ENCODE measurements around the gene MSMB. TPM values are rescaled to one million over a fixed set of nuclear protein-coding genes. Genes with fewer than 3 reads are reported as not detected.

MSMB gene
- total RNA-seq, 1 donor from 2014 or later = 5.6 TPM

DNA sequence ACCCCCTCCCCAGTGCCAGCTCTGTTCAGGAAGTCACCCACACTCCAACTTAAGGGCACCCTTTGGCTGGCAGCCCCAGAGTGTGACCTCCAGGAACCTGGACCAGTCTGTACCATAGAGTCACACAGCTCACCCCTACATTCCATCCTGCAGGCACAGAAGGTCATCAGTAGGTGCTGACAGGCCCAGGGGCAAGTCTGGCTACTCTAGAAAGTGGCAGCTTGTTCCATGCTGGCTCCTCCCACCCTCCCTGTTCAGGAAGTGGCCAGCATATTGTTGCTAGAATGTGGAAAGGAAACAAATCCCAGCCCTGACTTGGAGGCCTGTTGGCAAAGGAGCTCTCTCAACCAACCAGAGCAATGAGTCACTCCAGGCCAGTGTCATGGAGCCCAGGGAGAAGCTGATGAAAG, 12.5 kb downstream of the MSMB start:
- H3K27ac Mint-ChIP-seq = peak overlapping the region; percentile 67
- peaks cover 21% of the 10 kb centered on the region for H3K4me1 Mint-ChIP-seq (ENCODE audit: unreplicated experiment)
- TF ChIP-seq, protein P1, sequence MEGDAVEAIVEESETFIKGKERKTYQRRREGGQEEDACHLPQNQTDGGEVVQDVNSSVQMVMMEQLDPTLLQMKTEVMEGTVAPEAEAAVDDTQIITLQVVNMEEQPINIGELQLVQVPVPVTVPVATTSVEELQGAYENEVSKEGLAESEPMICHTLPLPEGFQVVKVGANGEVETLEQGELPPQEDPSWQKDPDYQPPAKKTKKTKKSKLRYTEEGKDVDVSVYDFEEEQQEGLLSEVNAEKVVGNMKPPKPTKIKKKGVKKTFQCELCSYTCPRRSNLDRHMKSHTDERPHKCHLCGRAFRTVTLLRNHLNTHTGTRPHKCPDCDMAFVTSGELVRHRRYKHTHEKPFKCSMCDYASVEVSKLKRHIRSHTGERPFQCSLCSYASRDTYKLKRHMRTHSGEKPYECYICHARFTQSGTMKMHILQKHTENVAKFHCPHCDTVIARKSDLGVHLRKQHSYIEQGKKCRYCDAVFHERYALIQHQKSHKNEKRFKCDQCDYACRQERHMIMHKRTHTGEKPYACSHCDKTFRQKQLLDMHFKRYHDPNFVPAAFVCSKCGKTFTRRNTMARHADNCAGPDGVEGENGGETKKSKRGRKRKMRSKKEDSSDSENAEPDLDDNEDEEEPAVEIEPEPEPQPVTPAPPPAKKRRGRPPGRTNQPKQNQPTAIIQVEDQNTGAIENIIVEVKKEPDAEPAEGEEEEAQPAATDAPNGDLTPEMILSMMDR (conservative IDR thresholded peaks at IDR 0.05) = no peak
- H3K4me3 Mint-ChIP-seq = no peak overlapping the region
- peaks cover 4% of the 10 kb centered on the region for H3K36me3 Mint-ChIP-seq
- no peaks in the 10 kb centered on the region for H3K27me3 Mint-ChIP-seq
- H3K9me3 Mint-ChIP-seq = peaks cover 3% of the 10 kb centered on the region
- DNase-seq (ENCODE audit: extremely low spot score, unreplicated experiment) = no peak

DNA sequence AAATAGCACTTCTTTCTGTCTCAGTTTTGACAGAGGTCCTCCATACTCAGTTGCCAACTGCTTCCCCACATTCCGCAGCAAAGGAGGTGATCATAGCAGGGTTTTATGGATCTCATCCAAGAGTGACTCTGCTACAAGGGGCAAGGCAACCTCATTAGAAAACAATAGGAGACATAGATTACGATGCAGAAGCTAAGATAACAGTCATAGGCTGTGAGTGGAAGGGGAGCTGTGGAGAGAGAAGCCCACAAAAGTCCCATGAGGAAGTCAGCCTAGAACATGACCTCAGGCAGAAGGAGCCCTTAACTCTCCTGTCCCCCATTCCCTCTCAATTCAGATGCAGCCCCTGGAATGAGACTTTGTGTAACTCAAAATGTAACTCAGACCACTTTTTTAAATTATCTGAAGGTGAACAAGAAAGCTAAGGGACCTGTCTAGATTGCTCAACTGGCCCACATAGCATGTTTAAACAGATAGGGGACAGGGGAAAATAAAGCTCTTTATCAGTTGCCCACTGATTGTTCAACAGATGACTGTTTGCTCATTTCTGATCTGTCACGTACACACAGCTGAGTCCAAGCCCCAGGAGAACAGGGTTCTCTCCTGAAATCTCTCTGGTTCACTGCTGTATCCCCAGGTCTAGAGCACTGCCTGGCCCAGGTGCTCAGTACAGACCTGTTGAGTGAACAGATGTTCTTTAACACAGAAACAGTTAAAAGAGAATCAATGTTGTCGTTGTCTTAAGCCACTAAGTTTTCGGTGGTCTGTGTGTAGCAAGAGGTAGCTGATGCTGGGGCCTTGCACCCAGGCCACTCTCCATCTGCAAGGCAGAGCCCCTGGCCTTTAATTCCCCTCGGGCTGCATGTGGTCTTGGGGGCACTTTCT, 14.2 kb downstream of the MSMB start:
- peak overlapping the region; percentile 61 for H3K27ac Mint-ChIP-seq
- peaks cover 8% of the 10 kb centered on the region for H3K36me3 Mint-ChIP-seq
- peaks cover 30% of the 10 kb centered on the region for H3K4me1 Mint-ChIP-seq (ENCODE audit: unreplicated experiment)
- H3K9me3 Mint-ChIP-seq = peaks cover 3% of the 10 kb centered on the region
- H3K27me3 Mint-ChIP-seq = no peaks in the 10 kb centered on the region
- no peak for DNase-seq (ENCODE audit: extremely low spot score, unreplicated experiment)
- peak overlapping the region; percentile 78 for H3K4me3 Mint-ChIP-seq
- TF ChIP-seq, protein P1 (conservative IDR thresholded peaks at IDR 0.05) = no peak

DNA sequence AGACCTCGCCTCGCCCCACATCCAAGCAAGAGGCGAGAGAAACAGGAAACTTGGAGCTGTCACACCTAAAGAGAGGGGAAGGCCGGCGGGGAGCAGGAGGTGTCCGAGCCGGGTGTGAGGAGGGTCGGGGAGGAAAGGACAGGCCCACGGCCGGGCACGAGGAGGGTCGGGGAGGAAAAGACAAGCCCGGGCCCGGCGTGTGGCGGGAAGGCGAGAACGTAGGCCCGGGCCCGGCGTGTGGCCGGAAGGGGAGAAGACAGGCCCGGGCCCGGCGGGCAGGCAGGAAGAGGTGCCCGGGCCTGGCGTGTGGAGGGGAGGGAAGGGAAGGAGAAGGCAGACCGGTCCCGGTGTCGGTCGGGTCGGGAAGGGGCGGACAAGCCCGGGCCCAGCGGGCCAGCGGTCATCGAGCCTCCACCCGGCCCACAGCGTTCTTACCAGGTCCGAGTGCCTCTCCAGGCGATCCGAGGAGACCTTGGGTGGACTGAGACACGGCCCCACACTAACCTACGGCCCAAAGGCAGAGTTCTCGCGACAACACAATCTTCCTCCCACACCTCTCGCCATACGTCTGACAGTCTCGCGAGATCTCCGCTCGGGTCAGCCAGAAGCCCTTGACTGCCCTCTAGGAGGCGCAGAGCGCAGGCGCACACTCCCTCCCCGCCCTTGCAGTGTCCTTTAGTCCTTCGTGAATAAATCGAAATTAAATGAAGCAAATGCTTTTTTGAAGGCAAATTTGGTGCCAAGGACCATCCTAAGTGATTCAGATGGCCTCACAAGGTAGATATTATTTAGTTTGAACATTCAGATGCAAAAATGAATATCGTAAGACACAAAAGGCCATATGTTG, 15.8 kb downstream of the MSMB start, which contains the start of gene NCOA4:
Gene NCOA4 (minus strand): TSS at position 533 of the 847 bp plus-strand sequence. CDS start 13,943 bp downstream, outside the sequence.
- peak within 1 kb of the TSS; percentile 93 for H3K4me3 Mint-ChIP-seq
- TF ChIP-seq, protein P1 (conservative IDR thresholded peaks at IDR 0.05) = peak; percentile 77
- peaks cover 8% of the 10 kb centered on the region for H3K36me3 Mint-ChIP-seq
- H3K27me3 Mint-ChIP-seq = no peaks in the 10 kb centered on the region
- H3K9me3 Mint-ChIP-seq = peaks cover 3% of the 10 kb centered on the region
- peaks cover 36% of the 10 kb centered on the region for H3K4me1 Mint-ChIP-seq (ENCODE audit: unreplicated experiment)
- peak within 1 kb of the TSS; percentile 96 for H3K27ac Mint-ChIP-seq
- peak; percentile 96 for DNase-seq (ENCODE audit: extremely low spot score, unreplicated experiment)

DNA sequence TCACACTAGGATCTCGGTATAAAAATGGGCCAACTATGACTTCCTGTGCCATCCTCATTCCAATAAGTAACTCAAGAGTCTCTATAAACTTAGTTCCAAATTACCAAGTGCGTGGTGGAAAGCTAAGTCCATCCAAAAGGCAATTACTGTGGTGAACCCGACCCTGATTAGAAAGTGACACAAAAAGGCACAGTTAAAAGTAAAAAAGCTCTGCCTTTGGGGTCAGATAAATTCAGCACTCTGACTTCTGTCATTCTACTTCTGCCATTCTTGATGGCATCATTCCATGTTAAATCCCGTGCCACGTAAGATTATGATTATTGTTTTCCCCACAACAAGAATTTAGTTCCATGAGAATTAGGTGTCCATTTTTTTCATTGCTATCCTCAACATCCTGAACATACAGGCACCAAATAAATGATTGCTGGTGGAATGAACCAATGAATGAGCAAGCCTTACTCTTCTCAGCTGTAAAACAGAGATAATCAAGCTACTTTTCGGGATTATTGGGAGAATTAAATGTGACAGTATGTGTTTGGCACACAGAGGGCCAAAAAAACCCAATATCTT, 16.5 kb downstream of the MSMB start:
- Mint-ChIP-seq H3K4me1 (ENCODE audit: unreplicated experiment) (peaks cover 40% of the 10 kb centered on the region), H3K27me3 (no peaks in the 10 kb centered on the region), H3K9me3 (peaks cover 3% of the 10 kb centered on the region), H3K27ac (peak overlapping the region; percentile 96), H3K36me3 (peaks cover 8% of the 10 kb centered on the region), H3K4me3 (peak overlapping the region; percentile 93)
- no peak for DNase-seq (ENCODE audit: extremely low spot score, unreplicated experiment)
- TF ChIP-seq, protein P1 (conservative IDR thresholded peaks at IDR 0.05) = no peak

Data from type B pancreatic cell (in vitro differentiated cells).